PC-9 (cell line): ENCODE measurements around the gene RAD21L1. TPM values are rescaled to one million over a fixed set of nuclear protein-coding genes. Genes with fewer than 3 reads are reported as not detected.

Experiments
- BruUV-seq: library from RNA; stranded (reverse); fragments of 400-500 nt; replicated peaks from 2 replicates; lab custom pipeline; 2021; lab: Mats Ljungman, UMichigan
- CTCF ChIA-PET: fragments of 300-600 bp; sonication (Branson Sonifier 250); formaldehyde crosslinking; loops from one replicate; lab custom pipeline; 2022; ENCODE audit warnings: antibody characterized with exemption; lab: Charles Lee
- POLR2A ChIA-PET: fragments of 300-600 bp; sonication (Branson Sonifier 250); formaldehyde crosslinking; loops from one replicate; lab custom pipeline; 2022; ENCODE audit warnings: antibody characterized with exemption; ENCODE audit not compliant: unreplicated experiment; lab: Charles Lee
- DNase-seq, 2 experiments: peaks; one replicate each; pipeline versions ENCODE4 v3.0.0 to v3.0.0-alpha.2; 2015 to 2022; ENCODE audit warnings: mixed read lengths in 1 of 2
- H2AFZ ChIP-seq: fragments of 200-600 bp; sonication (generic); 2 replicates; pipeline ENCODE4 v1.8.1; 2017; ENCODE audit warnings: antibody characterized with exemption
- H3F3A ChIP-seq: fragments of 200-600 bp; sonication (generic); 2 replicates; pipeline ENCODE4 v1.8.1; 2017; ENCODE audit warnings: antibody characterized with exemption, mild to moderate bottlenecking, low read depth; ENCODE audit not compliant: insufficient read depth
- H3K27ac ChIP-seq: fragments of 200-600 bp; sonication (generic); 2 replicates; pipeline ENCODE4 v1.6.1; 2016; ENCODE audit warnings: mixed run types
- H3K27me3 ChIP-seq: fragments of 200-600 bp; sonication (generic); 2 replicates; pipeline ENCODE4 v1.6.1; 2016; ENCODE audit warnings: low read depth, mixed run types; ENCODE audit not compliant: insufficient read depth
- H3K36me3 ChIP-seq: fragments of 200-600 bp; sonication (generic); 2 replicates; pipeline ENCODE4 v1.6.1; 2016; ENCODE audit warnings: low read depth, mixed run types
- H3K4me1 ChIP-seq: fragments of 200-600 bp; sonication (generic); replicated peaks from 2 replicates; pipeline ENCODE4 v1.6.1; 2016; ENCODE audit warnings: mixed run types; ENCODE audit not compliant: insufficient read depth
- H3K4me2 ChIP-seq: fragments of 200-600 bp; sonication (generic); 2 replicates; pipeline ENCODE4 v1.6.1; 2017; ENCODE audit warnings: mixed run types
- H3K4me3 ChIP-seq: fragments of 200-600 bp; sonication (generic); 2 replicates; pipeline ENCODE4 v1.6.1; 2016; ENCODE audit warnings: mixed run types
- H3K79me2 ChIP-seq: fragments of 200-600 bp; sonication (generic); 2 replicates; pipeline ENCODE4 v1.6.1; 2017; ENCODE audit warnings: low read depth, mixed run types
- H3K9me2 ChIP-seq: fragments of 200-600 bp; sonication (generic); 2 replicates; pipeline ENCODE4 v1.8.1; 2017; ENCODE audit warnings: mild to moderate bottlenecking; ENCODE audit not compliant: insufficient read depth
- H3K9me3 ChIP-seq: fragments of 200-600 bp; sonication (generic); 2 replicates; pipeline ENCODE4 v1.8.1; 2016; ENCODE audit warnings: low read depth; ENCODE audit not compliant: insufficient read depth
- H4K20me1 ChIP-seq: fragments of 200-600 bp; sonication (generic); 2 replicates; pipeline ENCODE4 v1.8.1; 2017; ENCODE audit not compliant: insufficient read depth
- EZH2 ChIP-seq: fragments of 200-600 bp; sonication (generic); IDR thresholded peaks from 2 replicates; pipeline ENCODE4 v1.8.0; 2017; ENCODE audit warnings: antibody characterized with exemption, low read depth
- intact Hi-C: fragments of 100-400 bp; cut with micrococcal nuclease; formaldehyde crosslinking; loops from one replicate; pipeline ENCODE4 v1.10.0; 2022; ENCODE audit not compliant: unreplicated experiment
- total RNA-seq: library from RNA; stranded (reverse); gene quantifications from 2 replicates; pipeline ENCODE4 v1.2.3, GENCODE V29; 2021
- TF ChIP-seq, protein P1 (sequence below): fragments of 200-600 bp; sonication (generic); conservative IDR thresholded peaks from 2 replicates; pipeline ENCODE4 v1.6.1; 2017; ENCODE audit warnings: mixed run types, antibody characterized with exemption, mild to moderate bottlenecking, moderate library complexity

RAD21L1 gene
- total RNA-seq, 1 experiment from 2014 or later, result not detected

DNA sequence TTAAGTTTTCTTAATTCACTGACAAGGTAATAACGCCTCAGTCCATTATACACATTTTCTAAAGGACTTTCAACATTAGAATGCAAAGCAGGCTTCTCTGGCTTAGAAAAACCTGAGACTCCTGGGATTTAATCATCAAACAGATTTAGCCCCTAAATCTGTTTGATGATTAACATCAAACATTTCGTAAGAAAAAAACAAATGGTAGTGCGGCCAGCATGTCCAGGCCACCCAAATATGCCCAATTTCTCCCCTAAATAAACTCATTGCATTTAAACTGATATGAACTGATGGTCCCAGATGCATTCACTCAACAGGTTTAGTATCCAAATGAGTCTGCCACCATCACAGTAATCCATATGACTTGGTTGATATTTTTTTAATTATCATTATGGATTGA, 47.2 kb upstream of the RAD21L1 start:
- Histone ChIP-seq H3K36me3 (no peaks in the 10 kb centered on the region), H3K27ac (no peak overlapping the region), H2AFZ (no peak overlapping the region), H3K4me3 (no peak overlapping the region), H3K4me1 (no peaks in the 10 kb centered on the region), H3K9me2 (no peaks in the 10 kb centered on the region), H3K27me3 (no peaks in the 10 kb centered on the region), H3K4me2 (no peak overlapping the region), H3K9me3 (no peaks in the 10 kb centered on the region), H3F3A (no peaks in the 10 kb centered on the region), H4K20me1 (no peaks in the 10 kb centered on the region; the same call in 1 of the 2 replicates), H3K79me2 (no peaks in the 10 kb centered on the region)
- no peak for TF ChIP-seq EZH2
- TF ChIP-seq, protein P1, sequence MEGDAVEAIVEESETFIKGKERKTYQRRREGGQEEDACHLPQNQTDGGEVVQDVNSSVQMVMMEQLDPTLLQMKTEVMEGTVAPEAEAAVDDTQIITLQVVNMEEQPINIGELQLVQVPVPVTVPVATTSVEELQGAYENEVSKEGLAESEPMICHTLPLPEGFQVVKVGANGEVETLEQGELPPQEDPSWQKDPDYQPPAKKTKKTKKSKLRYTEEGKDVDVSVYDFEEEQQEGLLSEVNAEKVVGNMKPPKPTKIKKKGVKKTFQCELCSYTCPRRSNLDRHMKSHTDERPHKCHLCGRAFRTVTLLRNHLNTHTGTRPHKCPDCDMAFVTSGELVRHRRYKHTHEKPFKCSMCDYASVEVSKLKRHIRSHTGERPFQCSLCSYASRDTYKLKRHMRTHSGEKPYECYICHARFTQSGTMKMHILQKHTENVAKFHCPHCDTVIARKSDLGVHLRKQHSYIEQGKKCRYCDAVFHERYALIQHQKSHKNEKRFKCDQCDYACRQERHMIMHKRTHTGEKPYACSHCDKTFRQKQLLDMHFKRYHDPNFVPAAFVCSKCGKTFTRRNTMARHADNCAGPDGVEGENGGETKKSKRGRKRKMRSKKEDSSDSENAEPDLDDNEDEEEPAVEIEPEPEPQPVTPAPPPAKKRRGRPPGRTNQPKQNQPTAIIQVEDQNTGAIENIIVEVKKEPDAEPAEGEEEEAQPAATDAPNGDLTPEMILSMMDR, result no peak
- BruUV-seq, result no TSS peak
- DNase-seq, result no peak
- intact Hi-C loops, result no loop called here
- ChIA-PET CTCF (no interaction called here), POLR2A (no interaction called here)

DNA sequence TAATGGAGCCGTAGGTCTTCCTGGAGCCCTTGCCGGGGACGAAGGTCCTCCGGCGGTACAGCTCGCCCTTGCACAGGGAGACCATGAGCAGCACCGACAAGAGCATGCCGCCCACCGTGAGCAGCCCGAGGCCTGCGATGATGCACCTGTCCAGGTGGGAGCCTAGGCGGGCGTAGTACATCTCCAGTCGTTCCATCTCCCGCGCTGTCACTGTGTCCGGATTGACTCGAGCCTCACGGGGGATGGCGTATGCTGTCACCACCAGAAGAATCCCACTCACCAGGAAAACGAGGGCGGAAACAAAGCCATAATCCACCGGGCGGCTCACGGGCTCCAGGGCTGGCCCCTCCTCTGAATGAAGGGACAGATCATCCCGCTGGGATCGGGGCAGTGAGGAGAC, 44.9 kb upstream of the RAD21L1 start:
- POLR2A ChIA-PET, result no interaction called here
- no peaks in the 10 kb centered on the region for H3F3A ChIP-seq
- peaks cover 15% of the 10 kb centered on the region for H3K27me3 ChIP-seq
- no TSS peak for BruUV-seq
- H3K4me1 ChIP-seq, result no peaks in the 10 kb centered on the region
- H4K20me1 ChIP-seq, result no peaks in the 10 kb centered on the region; the same call in 1 of the 2 replicates
- no peak overlapping the region for H3K4me2 ChIP-seq
- TF ChIP-seq, protein P1, result no peak
- TF ChIP-seq EZH2, result no peak
- no peaks in the 10 kb centered on the region for H3K79me2 ChIP-seq
- no peak for DNase-seq
- H3K36me3 ChIP-seq, result no peaks in the 10 kb centered on the region
- intact Hi-C loops, result no loop called here
- no peak overlapping the region for H3K27ac ChIP-seq
- H3K4me3 ChIP-seq, result no peak overlapping the region
- H3K9me2 ChIP-seq, result no peaks in the 10 kb centered on the region
- H2AFZ ChIP-seq, result no peak overlapping the region
- CTCF ChIA-PET, result interaction anchor here (0.6 kb wide), 1 partner anchor 139 kb away, joined by 3 read pairs; no protein-coding TSS in a partner anchor
- no peaks in the 10 kb centered on the region for H3K9me3 ChIP-seq

DNA sequence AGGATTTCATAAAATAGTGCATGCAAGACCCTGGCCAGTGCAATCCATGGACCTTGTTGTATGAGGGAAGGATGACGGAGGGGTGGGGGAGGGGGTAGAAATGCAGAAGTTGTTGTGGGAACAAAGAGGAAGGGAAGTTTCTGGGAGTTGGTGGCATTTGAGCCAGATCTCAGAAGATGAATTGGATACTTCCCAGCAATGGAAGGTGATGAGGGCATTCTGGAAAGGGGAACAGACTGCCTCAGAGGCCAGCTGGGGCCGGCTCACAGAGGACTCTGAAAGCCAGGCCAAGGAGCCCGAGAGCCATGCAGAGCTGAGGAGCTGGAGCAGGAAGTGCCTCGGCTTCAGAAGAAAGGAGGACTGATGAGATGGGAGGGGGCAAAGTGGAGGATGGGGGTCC, 43.7 kb upstream of the RAD21L1 start:
- H3K4me3 ChIP-seq, result no peak overlapping the region
- no peaks in the 10 kb centered on the region for H3K36me3 ChIP-seq
- H3K79me2 ChIP-seq, result no peaks in the 10 kb centered on the region
- H3K4me2 ChIP-seq, result no peak overlapping the region
- H3K4me1 ChIP-seq, result no peaks in the 10 kb centered on the region
- H3K9me3 ChIP-seq, result no peaks in the 10 kb centered on the region
- H3F3A ChIP-seq, result no peaks in the 10 kb centered on the region
- ChIA-PET POLR2A (no interaction called here), CTCF (no interaction called here)
- no TSS peak for BruUV-seq
- H4K20me1 ChIP-seq, result no peaks in the 10 kb centered on the region; the same call in 1 of the 2 replicates
- H3K9me2 ChIP-seq, result no peaks in the 10 kb centered on the region
- DNase-seq, result no peak
- H3K27me3 ChIP-seq, result peaks cover 17% of the 10 kb centered on the region
- no peak overlapping the region for H3K27ac ChIP-seq
- TF ChIP-seq, protein P1, result no peak
- TF ChIP-seq EZH2, result no peak
- intact Hi-C loops, result no loop called here
- H2AFZ ChIP-seq, result no peak overlapping the region
